Trophoblast cell (in vitro differentiated cells and primary cell): ENCODE results near the gene P2RY1.

Experiments used
- DNase-seq, 2 donors: peaks; one replicate each; pipeline ENCODE4 v3.0.0-alpha.2; 2016
- H2AFZ ChIP-seq: 2 replicates; pipeline ENCODE4 v1.6.1; 2013; ENCODE audit warnings: low read length, moderate library complexity, mild to moderate bottlenecking; ENCODE audit not compliant: insufficient read depth, poor library complexity
- H2AK5ac ChIP-seq: 2 replicates; pipeline ENCODE4 v1.6.1; 2013; ENCODE audit warnings: mild to moderate bottlenecking, low read length
- H2BK120ac ChIP-seq: 2 replicates; pipeline ENCODE4 v1.6.1; 2013; ENCODE audit warnings: low read length, mild to moderate bottlenecking, moderate library complexity; ENCODE audit not compliant: insufficient read depth, poor library complexity
- H2BK12ac ChIP-seq: 2 replicates; pipeline ENCODE4 v1.6.1; 2013; ENCODE audit warnings: mild to moderate bottlenecking, low read length, moderate library complexity
- H2BK5ac ChIP-seq: 2 replicates; pipeline ENCODE4 v1.6.1; 2013; ENCODE audit warnings: low read length, low read depth, moderate library complexity, mild to moderate bottlenecking; ENCODE audit not compliant: poor library complexity
- H3K14ac ChIP-seq: 2 replicates; pipeline ENCODE4 v1.6.1; 2013; ENCODE audit warnings: mild to moderate bottlenecking, low read length
- H3K18ac ChIP-seq: 2 replicates; pipeline ENCODE4 v1.6.1; 2013; ENCODE audit warnings: mild to moderate bottlenecking, low read length
- H3K23ac ChIP-seq: 2 replicates; pipeline ENCODE4 v1.6.1; 2013; ENCODE audit warnings: low read length
- H3K27ac ChIP-seq: 2 replicates; pipeline ENCODE4 v1.5.1; 2013; ENCODE audit warnings: low read depth, mild to moderate bottlenecking, inconsistent platforms, low read length, moderate library complexity
- H3K27me3 ChIP-seq: 2 replicates; pipeline ENCODE4 v1.6.1; 2013; ENCODE audit warnings: inconsistent platforms, mild to moderate bottlenecking, low read length, moderate library complexity; ENCODE audit not compliant: insufficient read depth
- H3K36me3 ChIP-seq, 2 experiments: 1 replicate in 1 of 2; 2 replicates in 1 of 2; pipeline ENCODE4 v1.6.1; 2013; ENCODE audit warnings: low read length in 2 of 2, mild to moderate bottlenecking in 2 of 2, moderate library complexity in 1 of 2; ENCODE audit not compliant: insufficient read depth in 2 of 2, control insufficient read depth in 1 of 2
- H3K4ac ChIP-seq: 2 replicates; pipeline ENCODE4 v1.6.1; 2013; ENCODE audit warnings: low read depth, mild to moderate bottlenecking, low read length, moderate library complexity
- H3K4me1 ChIP-seq, 2 experiments: 1 replicate in 1 of 2; 2 replicates in 1 of 2; pipeline ENCODE4 v1.6.1; 2013; ENCODE audit warnings: low read length in 2 of 2, mild to moderate bottlenecking in 2 of 2, moderate library complexity in 1 of 2; ENCODE audit not compliant: insufficient read depth in 2 of 2, control insufficient read depth in 1 of 2
- H3K4me2 ChIP-seq: 2 replicates; pipeline ENCODE4 v1.6.1; 2013; ENCODE audit warnings: inconsistent platforms, mild to moderate bottlenecking, low read length, moderate library complexity
- H3K4me3 ChIP-seq: 2 replicates; pipeline ENCODE4 v1.5.1; 2013; ENCODE audit warnings: mild to moderate bottlenecking, low read depth, low read length, inconsistent platforms
- H3K79me1 ChIP-seq: one replicate; pipeline ENCODE4 v1.6.1; 2013; ENCODE audit warnings: low read length
- H3K79me2 ChIP-seq: 2 replicates; pipeline ENCODE4 v1.6.1; 2013; ENCODE audit warnings: low read length, mild to moderate bottlenecking; ENCODE audit not compliant: control insufficient read depth, insufficient read depth, poor library complexity
- H3K9ac ChIP-seq: 2 replicates; pipeline ENCODE4 v1.6.1; 2013; ENCODE audit warnings: mild to moderate bottlenecking, low read length
- H3K9me3 ChIP-seq: 2 replicates; pipeline ENCODE4 v1.6.1; 2013; ENCODE audit warnings: low read depth, mild to moderate bottlenecking, control low read depth, inconsistent platforms, low read length; ENCODE audit not compliant: insufficient read depth
- H4K12ac ChIP-seq: 2 replicates; pipeline ENCODE4 v1.6.1; 2013; ENCODE audit warnings: low read depth, mild to moderate bottlenecking, low read length, moderate library complexity
- H4K8ac ChIP-seq: 2 replicates; pipeline ENCODE4 v1.6.1; 2013; ENCODE audit warnings: low read depth, mild to moderate bottlenecking, low read length, moderate library complexity
- H4K91ac ChIP-seq: one replicate; pipeline ENCODE4 v1.6.1; 2013; ENCODE audit warnings: low read depth, mild to moderate bottlenecking, low read length, moderate library complexity
- WGBS: extraction: QIAGEN DNeasy Blood & Tissue Kit; methylation state at CpG from one replicate; pipeline ENCODE4 v1.1.7; 2013; ENCODE audit warnings: missing lambda C conversion rate; ENCODE audit not compliant: insufficient read length, insufficient coverage; ENCODE audit errors: extremely low coverage; 5-methylcytosine and 5-hydroxymethylcytosine counted together

The P2RY1 gene

DNA sequence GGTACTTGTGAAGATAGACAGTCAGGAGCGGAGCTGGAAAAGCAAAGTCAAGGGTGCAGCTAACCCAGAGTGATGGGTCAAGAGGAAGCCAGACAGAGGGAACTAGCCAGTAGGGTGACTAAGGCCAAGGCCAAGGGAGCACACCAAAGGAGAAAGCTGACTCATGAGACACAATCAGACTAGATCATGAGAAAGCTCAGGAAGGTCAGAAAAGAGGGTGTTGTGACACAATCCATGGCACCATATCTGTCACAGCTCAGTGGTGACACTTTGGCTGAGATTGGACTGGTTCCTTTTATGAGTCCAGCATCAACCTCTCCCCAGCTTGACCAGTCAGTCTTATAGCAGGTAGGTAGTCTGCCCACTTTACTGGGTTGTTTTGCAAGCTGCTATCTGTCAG, 22.2 kb downstream of the P2RY1 start:
- Histone ChIP-seq H3K9ac (no peak overlapping the region), H2BK120ac (no peak overlapping the region), H2AFZ (no peak overlapping the region), H3K9me3 (no peaks in the 10 kb centered on the region), H3K23ac (no peak overlapping the region), H2BK12ac (no peak overlapping the region), H3K27ac (no peak overlapping the region), H4K91ac (no peak overlapping the region), H3K4me2 (no peak overlapping the region), H4K12ac (no peak overlapping the region), H3K4me1 (no peaks in the 10 kb centered on the region), H2AK5ac (no peak overlapping the region), H3K4me3 (no peak overlapping the region), H3K4ac (no peak overlapping the region), H3K14ac (no peak overlapping the region), H3K18ac (no peak overlapping the region), H3K36me3 (no peaks in the 10 kb centered on the region), H3K79me1 (no peaks in the 10 kb centered on the region), H2BK5ac (no peak overlapping the region), H4K8ac (no peak overlapping the region), H3K27me3 (no peaks in the 10 kb centered on the region), H3K79me2 (no peaks in the 10 kb centered on the region)
- peak in 1 of 2 donors; percentile 17 for DNase-seq
- no CpG with 5 or more reads among the region's 1 CpG for WGBS

DNA sequence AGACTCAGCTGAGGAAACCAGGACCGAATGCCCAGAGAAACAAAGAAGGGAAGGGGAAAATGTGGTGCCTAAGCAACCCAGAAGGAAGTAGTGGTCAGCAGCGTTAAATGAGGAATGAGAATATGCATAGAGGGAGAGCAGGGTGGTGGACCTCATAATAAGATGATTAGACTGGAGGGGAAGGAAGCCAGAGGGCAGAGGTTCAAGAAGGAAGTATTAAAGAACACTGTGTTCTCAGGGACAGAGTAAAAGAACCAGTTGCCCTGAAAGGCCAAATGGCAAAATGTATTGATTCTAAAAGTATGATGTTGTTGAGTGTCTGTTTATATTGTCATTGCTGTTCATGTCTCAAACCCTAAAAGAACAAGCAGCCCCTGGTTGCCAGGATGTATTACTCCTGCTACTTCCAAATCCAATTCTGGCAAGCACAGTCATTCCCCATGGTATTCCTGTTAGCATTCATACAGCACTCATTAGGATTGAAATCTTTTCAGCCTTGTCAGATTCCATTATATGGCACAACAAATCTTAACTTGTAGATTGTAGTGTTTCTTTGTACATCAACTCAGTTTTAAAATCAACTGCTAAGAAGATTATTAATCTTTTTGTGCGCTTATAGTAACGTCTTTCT, 23.4 kb downstream of the P2RY1 start:
- no peaks in the 10 kb centered on the region for H3K9me3 ChIP-seq
- no CpG with 5 or more reads among the region's 4 CpGs for WGBS

DNA sequence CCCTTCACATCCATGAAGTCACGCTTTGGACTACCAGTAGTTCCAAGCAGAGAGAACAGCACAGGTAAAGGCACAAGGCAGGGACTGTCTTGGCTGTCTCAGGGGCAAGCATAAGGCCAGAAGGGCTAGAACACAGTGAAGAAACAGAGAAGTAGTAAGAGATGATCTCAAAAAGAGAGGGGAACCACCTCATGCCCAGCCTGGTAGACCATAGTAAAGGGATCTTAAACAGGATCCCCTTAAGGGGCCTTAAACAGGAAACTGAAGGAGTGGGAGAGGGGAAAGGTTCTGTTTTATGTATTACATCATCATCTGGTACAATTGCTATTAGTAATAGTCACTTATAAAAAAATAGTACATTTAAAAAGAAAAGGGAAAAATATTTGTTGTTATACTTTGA, 25.8 kb downstream of the P2RY1 start:
- Histone ChIP-seq H3K14ac (no peak overlapping the region), H3K23ac (no peak overlapping the region), H3K36me3 (no peaks in the 10 kb centered on the region), H3K4me2 (no peak overlapping the region), H3K79me2 (no peaks in the 10 kb centered on the region), H2BK120ac (no peak overlapping the region), H2AK5ac (no peak overlapping the region), H3K9me3 (no peaks in the 10 kb centered on the region), H2BK12ac (no peak overlapping the region), H4K12ac (no peak overlapping the region), H3K27ac (no peak overlapping the region), H3K4me1 (no peaks in the 10 kb centered on the region), H3K27me3 (no peaks in the 10 kb centered on the region), H3K18ac (no peak overlapping the region), H2BK5ac (no peak overlapping the region), H3K79me1 (no peaks in the 10 kb centered on the region), H2AFZ (no peak overlapping the region), H3K4ac (no peak overlapping the region), H3K4me3 (no peak overlapping the region), H4K91ac (no peak overlapping the region), H4K8ac (no peak overlapping the region), H3K9ac (no peak overlapping the region)
- no CpG with 5 or more reads among the region's 1 CpG for WGBS
- no peak for DNase-seq

More for the DNA sequence above, 23.4 kb downstream of the P2RY1 start:
- no peaks in the 10 kb centered on the region for H3K27me3 ChIP-seq
- H3K14ac ChIP-seq, result no peak overlapping the region
- no peak overlapping the region for H3K4me2 ChIP-seq
- H4K8ac ChIP-seq, result no peak overlapping the region
- no peak overlapping the region for H3K4me3 ChIP-seq
- H3K36me3 ChIP-seq, result no peaks in the 10 kb centered on the region
- no peak overlapping the region for H3K4ac ChIP-seq
- H3K9ac ChIP-seq, result no peak overlapping the region
- no peak overlapping the region for H4K12ac ChIP-seq
- no peak overlapping the region for H2BK12ac ChIP-seq
- H2AFZ ChIP-seq, result no peak overlapping the region
- H2AK5ac ChIP-seq, result no peak overlapping the region
- H2BK5ac ChIP-seq, result no peak overlapping the region
- no peak for DNase-seq
- H2BK120ac ChIP-seq, result no peak overlapping the region
- H3K27ac ChIP-seq, result no peak overlapping the region
- H3K79me1 ChIP-seq, result no peaks in the 10 kb centered on the region
- no peak overlapping the region for H3K18ac ChIP-seq
- H3K23ac ChIP-seq, result no peak overlapping the region
- H4K91ac ChIP-seq, result no peak overlapping the region
- no peaks in the 10 kb centered on the region for H3K4me1 ChIP-seq
- no peaks in the 10 kb centered on the region for H3K79me2 ChIP-seq

DNA sequence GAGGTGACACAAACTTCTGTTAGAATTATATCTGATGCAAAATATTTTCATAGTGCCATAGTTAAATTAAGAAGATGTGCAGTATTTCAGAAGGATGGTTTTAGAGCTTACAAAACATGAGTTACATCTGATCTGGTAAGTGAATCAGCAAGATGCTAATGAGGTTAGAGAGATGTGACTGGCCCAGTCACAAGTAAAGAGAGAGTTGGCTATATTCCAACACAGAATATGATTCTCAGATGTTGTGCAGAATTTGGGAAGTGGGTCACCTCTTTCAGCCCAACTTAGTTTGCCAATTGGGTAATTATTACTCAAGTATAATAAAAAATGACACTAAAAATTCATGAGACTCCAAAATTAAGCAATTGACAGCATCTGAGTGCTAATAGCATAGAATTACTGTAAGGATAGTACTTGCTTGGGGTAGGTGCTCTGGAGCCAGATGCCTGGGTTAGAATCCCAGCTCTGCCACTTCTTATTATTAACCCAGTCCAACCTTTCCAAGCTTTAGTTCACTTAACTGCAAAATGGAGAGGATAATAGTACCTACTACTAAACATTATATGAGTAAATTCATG, 30.8 kb downstream of the P2RY1 start:
- Histone ChIP-seq H3K4me2 (no peak overlapping the region), H2BK5ac (no peak overlapping the region), H3K14ac (no peak overlapping the region), H4K8ac (no peak overlapping the region), H4K12ac (no peak overlapping the region), H3K4me3 (no peak overlapping the region), H3K4ac (no peak overlapping the region), H2BK120ac (no peak overlapping the region), H3K79me2 (no peaks in the 10 kb centered on the region), H3K9ac (no peak overlapping the region), H3K27ac (no peak overlapping the region), H3K18ac (no peak overlapping the region), H3K23ac (no peak overlapping the region), H3K4me1 (no peaks in the 10 kb centered on the region), H3K9me3 (no peaks in the 10 kb centered on the region), H2BK12ac (no peak overlapping the region), H3K27me3 (no peaks in the 10 kb centered on the region), H2AK5ac (no peak overlapping the region), H2AFZ (no peak overlapping the region), H3K36me3 (no peaks in the 10 kb centered on the region), H3K79me1 (no peaks in the 10 kb centered on the region), H4K91ac (no peak overlapping the region)
- peak in 1 of 2 donors; percentile 23 for DNase-seq
